GM12892 (cell line): ENCODE data around the gene P2RY8.

ENCODE experiments used
- POLR2A ChIP-seq: IDR thresholded peaks from 2 replicates; pipeline ENCODE4 v1.6.1; 2011; ENCODE audit warnings: low read depth, low read length, control low read depth
- POLR2AphosphoS5 ChIP-seq: IDR thresholded peaks from 2 replicates; pipeline ENCODE4 v1.6.1; 2011; ENCODE audit warnings: low read depth, low read length, control low read depth
- TAF1 ChIP-seq: IDR thresholded peaks from 2 replicates; pipeline ENCODE4 v1.6.1; 2011; ENCODE audit warnings: low read depth, mild to moderate bottlenecking, control low read depth, low read length, borderline replicate concordance

- TF ChIP-seq POLR2A, result no peak
- no peak for TF ChIP-seq POLR2AphosphoS5
- no peak for TF ChIP-seq TAF1
Measured at GRCh38 chrX:1502241-1502640, 34.7 kb downstream of the P2RY8 start.
